ENCODE results near the gene ATF6.
"Not testable (repeated sequence)": the region's sequence is repeated elsewhere in the genome, so short reads cannot be mapped to it uniquely, and the experiment has no call there.

ATF6 gene, protein sequence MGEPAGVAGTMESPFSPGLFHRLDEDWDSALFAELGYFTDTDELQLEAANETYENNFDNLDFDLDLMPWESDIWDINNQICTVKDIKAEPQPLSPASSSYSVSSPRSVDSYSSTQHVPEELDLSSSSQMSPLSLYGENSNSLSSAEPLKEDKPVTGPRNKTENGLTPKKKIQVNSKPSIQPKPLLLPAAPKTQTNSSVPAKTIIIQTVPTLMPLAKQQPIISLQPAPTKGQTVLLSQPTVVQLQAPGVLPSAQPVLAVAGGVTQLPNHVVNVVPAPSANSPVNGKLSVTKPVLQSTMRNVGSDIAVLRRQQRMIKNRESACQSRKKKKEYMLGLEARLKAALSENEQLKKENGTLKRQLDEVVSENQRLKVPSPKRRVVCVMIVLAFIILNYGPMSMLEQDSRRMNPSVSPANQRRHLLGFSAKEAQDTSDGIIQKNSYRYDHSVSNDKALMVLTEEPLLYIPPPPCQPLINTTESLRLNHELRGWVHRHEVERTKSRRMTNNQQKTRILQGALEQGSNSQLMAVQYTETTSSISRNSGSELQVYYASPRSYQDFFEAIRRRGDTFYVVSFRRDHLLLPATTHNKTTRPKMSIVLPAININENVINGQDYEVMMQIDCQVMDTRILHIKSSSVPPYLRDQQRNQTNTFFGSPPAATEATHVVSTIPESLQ

DNA sequence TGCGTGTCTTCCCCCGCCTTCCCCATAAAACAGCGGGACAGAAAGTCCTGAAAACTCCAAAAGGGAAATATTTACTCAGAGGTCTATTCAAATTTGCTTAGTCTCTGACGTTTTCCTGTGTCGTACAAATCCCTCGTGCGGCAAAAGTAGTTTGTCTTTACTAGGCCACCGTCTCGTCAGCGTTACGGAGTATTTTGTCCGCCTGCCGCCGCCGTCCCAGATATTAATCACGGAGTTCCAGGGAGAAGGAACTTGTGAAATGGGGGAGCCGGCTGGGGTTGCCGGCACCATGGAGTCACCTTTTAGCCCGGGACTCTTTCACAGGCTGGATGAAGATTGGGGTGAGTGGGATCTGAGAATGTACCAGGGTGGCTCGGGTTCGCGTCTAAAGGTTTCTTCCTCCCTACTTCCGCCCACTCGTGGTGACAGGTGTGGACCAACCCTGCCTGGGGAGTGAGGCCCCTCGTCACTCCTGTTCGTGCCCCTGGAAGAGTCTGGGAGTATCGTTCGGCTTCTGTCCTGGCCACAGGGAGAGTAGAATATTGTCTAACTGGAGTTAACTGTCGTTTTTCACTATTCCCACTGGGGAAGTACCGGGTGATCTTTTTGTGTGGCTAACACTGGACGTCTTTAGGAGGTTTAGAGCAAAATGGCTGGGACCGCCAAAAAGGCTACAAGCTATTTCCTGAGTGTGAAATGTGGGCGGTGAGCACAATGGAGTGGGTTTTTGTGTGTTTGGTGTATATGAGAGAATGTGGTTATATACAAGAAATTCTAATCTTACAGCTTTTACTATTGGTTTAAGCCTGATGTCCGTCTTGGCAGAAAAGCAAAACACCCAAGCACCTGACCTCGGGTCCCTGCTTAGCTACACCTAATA, at the start of gene ATF6:
Gene ATF6 (plus strand): TSS at position 219 of the 880 bp plus-strand sequence. CDS start 41 bp downstream, at position 260.
- DNase-seq, result peak; percentile 83 to 91

DNA sequence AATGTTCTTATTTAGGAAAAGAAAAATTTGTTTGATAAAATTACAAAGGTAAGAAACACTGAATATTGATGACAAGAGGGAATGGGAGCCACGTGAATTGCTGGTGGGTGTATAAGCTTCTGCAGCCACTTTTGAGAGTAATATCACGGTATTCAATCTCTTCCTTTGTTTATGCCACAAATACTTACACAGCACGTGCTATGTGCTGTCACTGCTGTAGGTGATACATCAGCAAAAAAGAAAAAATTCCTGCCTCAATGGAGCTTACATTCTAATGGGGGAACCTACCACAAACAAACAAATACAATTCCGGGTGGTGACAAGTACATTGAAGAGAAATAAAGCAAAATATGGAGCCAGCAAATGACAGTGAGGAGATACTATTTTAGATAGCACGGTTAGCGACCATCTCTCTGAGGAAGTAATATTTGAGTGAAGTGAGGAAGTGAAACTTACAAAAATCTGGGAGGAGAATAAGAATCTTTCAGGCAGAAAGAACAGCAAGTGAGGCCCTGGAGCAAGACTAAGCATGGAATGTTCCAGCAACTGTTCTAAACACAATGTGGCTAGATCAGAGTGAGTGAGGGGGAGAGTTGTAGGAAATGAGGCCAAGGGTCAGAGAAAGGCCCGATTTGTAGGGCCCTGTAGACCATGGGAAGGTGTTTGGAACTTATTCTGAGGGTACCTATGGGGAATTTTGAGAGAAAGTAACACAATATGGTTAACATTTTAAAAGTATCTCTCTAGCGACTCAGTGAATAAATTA, 47.4 kb upstream of the ATF6 start:
- DNase-seq, result no peak

DNA sequence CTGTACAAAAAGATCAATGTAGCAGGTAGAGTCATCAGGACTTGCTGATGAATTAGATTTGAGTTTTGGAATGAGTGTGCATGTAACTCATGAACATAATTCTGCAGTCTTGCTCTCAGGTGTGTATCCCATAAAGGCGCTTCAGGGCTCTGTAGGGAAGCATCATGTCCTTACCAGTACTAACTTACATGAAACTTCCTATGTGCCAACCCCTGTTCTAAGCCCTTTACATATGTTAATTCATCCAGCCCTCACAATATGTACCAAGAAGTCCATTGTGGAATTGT, 46.9 kb upstream of the ATF6 start:
- no peak for DNase-seq

DNA sequence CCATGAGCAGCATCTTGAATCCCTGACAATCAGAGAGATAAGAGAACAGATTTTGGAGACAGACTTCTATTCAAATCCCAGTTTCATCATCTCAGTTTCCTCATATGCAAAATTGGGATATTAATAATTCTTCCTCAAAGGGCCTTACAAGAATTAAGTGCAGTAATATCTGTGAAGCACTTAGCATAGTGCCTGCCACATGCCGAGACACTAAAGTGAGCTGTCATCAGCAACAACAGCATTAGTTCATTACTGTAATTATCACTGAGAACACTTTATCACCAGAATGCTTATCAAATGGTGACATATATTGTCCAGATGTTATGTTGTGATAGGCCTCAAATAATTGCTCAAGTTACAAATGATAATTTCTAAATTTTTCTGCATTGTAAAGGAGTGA, 45.7 kb upstream of the ATF6 start:
- no peak for DNase-seq

DNA sequence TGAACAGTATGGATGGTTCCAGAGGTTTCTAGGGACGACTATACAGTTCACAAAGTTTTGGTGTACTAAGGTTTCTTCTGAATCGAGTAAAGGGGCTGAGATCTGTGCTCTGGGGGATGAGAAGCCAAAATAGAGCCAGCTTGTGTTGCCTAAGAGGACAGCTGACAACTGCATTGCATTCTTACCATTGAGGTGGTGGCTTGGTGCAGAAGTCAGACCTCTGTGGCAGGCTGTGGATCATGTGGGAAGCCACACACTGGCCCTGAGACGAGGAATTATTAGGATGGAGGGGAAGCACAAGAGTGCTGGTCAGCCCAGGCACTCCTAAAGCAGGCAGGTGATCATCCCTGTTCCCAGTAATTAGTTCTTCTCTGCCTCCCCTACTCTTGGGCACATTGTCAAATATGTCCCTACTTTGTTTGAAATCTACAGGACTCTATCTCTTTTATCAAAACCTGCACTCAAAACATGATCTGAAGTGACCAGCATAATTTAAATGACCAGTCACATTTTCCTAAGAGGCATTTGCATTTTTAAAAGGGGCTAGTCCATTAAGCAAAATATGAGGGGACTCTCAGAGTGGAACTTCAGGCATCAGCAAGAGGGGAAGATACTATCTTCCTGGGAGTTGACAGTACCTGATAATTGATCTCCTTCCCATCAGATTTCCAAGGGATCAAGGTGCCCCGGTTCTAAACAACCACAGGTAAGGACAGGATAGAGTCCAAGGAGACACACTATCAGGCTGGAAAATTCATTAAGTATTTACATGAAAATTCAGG, 45.0 kb upstream of the ATF6 start, which contains the start of gene FCRLB:
Gene FCRLB (plus strand): TSS at position 589 of the 782 bp plus-strand sequence. CDS start 1,129 bp downstream, outside the sequence.
- DNase-seq, result no peak

DNA sequence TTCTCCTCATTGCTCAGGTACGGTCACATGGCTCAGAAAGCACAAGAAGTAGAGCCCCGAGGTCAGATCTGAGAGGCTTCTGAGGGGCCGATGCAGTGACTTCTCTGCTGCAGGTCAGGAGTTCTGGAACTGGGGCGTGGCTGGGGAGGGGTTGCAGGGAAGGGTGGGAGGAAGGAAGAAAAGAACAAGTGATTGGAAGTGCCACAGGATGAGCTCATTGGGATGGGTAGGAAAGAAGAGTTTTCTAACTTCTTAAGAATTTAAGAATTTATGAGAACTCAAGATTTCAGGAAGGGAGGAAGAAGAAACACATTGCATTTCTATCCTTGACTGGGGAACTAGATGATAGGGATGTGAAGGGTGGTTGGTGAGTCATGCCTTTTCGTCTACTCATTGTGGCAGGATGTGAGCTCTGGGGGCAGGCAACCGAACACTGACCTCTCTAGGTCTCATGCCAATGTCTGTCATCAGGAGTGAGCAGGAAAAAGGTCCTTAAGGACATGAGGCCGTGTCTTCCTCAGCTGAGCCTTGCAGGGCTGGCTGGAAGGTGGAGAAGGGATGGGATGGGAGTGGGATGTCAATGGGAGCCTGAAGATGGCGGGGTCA, 44.3 kb upstream of the ATF6 start:
- no peak for DNase-seq

DNA sequence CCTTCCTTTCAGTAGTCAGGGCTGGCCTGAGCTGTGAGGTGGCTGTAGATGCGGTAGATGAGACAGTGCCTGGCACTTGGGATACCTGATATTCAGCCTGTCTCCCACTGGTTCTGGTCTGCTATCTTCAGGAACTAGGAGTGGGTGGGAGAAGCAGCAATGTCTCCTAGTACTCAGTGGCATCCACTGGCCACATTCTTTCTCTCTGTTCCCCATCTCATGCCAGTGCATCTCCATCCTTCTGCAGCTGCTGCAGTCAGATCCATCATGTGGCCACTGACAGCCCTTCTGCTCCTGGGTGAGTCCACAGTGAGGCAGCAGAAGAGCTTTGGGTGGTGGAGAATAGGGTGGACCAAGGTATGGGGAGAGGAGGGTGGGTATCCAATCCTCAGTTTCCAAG, 43.7 kb upstream of the ATF6 start:
- no peak for DNase-seq

DNA sequence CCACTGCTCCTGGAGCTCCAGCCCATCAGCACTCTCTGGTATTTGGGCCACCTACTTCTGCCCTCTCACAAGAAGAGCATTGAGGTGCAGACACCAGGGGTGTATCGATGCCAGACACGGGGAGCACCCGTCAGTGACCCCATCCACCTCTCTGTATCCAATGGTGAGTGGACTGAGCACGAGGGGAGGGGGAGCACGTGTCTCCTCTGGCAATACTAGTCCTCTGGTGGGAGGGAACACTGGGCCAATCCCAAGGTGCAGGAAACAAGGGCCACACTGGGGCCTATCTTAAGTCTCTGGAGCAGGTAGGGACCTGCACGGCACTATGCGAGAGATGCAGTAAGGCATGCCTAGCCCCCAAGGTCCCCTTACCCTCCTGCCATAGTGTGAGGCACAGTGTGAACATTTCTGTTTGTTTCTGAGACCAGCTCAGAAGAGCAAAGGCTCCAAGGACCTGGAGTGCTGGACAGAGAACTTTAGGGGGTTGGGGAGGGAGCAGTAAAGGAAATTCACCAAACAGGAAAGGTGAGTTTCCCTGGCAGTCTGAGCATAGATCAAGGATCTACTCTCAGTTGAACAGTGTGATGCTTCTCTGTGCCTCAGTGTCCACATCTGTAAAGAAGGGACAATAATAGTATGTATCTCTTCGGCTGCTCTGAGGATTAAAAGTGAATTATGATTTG, 42.5 kb upstream of the ATF6 start:
- no peak for DNase-seq

DNA sequence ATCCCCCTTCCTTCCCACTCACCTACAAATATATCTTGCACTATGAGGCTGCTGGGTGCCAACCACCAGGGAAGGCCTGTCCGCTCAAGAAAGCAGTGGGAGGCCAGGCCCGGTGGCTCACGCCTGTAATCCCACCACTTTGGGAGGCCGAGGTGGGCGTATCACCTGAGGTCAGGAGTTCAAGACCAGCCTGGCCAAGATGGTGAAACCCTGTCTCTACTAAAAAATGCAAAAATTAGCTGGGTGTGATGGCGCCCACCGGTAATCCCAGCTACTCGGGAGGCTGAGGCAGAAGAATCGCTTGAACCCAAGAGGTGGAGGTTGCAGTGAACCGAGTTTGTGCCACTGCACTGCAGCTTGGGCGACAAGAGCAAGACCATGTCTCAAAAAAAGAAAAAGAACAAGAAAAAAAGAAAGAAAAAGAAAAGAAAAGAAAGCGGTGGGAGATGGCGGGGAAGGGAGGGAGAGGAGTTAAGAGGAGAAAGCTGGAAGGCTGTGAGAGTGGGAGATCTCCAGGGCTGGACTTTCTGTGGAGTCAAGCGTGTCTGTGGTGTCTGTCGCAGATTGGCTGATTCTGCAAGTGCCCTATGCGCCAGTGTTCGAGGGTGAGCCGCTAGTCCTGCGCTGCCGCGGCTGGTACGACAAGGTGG, 40.7 kb upstream of the ATF6 start:
- not testable (repeated sequence) for DNase-seq

DNA sequence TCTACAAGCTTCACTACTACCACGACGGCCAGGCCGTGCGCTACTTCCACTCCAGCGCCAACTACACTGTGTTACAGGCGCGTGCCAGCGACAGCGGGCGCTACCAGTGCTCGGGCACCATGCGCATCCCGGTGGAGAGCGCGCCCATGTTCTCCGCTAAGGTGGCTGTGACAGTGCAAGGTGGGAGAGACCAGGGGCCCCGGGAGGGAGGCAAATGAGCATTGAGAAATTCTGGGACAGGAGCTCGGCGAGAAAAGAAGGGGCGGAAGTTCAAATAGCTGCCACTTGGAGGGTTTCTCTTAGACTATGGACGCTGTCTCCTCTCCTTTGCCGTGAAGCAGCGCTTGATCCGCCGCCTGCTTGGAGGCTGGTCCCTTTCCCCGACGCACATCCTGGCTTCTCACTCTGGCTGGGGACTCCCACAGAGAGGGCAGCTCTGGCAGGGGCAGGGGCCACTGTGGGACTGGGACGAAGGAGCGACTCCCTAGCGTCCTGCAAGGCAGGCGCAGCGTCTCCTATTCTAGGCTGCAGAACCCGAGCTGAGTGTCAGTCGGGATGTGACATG, 40.1 kb upstream of the ATF6 start:
- DNase-seq, result peak in 1 of 2 experiments; percentile 21

DNA sequence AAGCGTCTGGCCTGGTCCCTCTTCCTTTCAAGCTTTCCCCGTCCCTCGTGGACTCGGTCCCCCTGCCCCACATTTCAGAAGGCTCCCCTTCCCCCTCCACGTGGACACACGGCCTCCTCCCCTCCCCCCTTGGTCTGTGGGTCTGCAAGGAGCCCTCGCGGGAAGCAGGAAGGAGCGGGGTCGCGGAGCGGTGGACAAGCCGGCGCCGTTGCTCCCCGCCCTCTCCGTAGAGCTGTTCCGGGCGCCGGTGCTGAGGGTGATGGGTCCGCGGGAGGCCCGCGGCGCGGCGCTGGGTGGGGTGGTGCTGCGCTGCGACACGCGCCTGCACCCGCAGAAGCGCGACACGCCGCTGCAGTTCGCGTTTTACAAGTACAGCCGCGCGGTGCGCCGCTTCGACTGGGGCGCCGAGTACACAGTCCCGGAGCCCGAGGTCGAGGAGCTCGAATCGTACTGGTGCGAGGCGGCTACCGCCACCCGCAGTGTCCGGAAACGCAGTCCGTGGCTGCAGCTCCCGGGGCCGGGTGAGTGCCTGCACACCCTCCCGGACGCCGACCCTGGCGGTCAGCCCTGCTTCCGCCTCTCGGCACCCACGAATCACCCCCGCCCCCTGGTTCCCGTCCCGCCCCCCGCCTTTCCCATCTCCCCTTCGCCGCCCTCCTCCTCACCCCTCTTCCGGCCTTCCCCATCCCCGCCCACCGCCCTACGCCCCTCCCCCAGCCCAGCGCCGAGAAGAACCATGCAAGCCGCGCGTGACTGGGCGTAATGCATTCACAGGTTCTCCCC, 39.5 kb upstream of the ATF6 start:
- peak in 1 of 2 experiments; percentile 40 for DNase-seq

DNA sequence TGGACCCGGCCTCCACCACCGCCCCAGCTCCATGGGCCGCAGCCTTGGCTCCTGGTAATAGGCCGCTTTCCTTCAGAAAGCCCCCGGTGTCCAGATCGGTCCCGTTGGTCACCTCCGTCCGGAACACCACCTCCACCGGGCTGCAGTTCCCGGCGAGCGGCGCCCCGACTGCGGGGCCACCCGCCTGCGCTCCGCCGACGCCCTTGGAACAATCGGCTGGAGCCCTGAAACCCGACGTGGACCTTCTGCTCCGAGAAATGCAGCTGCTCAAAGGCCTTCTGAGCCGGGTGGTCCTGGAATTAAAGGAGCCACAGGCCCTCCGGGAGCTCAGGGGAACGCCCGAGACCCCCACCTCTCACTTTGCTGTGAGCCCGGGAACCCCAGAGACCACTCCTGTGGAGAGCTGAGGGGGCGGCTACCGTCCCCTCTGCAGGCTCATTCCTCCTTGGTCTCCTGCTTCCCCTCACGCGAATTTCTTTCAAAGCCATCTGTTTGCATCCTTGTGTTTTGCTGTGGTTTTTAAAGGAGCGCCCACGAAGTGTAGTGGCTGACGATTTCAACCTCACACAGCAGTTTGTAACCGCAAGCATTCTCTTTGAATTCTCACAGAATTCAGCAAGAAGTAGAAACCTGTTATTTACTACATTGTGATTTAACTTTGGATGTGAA, 38.7 kb upstream of the ATF6 start:
- DNase-seq, result no peak

DNA sequence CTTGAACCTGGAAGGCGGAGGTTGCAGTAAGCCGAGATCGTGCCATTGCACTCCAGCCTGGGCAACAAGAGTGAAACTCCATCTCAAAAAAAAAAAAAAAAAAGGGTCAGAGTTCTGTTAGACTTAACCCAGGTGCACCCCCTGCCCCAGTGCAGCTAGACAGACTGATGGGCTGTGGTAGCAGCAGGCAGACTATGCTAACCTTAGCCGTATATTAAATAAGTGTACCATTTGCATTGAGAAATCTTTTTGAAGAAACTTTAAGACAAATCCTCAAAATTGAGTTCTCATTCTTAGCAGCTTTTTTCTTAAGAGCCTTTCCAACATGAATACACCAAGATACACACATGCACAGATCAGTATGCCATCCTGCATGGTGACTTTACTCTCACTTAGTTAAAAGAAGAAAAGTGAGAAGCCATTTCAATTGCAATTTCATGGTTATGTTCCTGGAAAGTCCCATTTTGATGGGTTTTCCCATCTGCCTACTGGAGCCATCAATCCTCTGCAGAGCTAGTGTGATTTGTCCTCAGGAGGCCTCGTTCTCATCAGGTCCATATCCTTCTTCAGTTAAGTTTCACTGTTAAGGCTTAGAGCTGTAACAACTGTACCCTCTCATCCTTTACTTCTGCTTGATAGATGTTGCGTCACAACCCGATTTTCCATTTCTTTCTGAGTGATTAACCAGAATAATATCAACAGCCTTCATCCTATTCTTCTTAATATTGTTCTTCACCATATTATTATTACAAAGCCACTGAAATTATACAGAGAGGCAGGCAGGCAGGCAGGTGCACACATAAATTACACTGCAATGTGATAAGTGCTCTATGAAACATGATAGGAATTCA, 37.5 kb upstream of the ATF6 start:
- no peak for DNase-seq

DNA sequence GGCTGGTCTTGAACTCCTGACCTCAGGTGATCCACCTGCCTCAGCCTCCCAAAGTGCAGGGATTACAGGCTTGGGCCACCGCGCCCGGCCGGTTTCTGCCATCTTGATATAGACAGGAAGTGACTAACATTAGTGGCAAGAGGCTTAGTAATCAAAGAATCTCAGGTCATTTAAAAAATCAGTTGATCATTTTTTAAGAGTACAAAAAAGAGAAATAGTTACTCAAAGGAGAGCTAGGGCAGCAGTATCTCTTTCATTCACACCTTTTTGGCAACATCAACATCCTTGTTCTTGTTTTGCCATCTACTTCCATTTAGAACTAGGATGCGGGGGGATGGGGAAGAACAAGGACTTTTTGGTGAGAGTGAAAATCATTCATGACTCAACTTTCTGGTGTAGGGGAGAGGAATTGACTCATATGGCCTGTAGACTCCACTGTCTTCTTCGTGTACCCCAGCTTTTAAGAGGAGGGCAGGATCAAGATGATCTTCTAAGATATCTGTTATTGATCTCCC, 36.0 kb upstream of the ATF6 start:
- DNase-seq, result no peak

DNA sequence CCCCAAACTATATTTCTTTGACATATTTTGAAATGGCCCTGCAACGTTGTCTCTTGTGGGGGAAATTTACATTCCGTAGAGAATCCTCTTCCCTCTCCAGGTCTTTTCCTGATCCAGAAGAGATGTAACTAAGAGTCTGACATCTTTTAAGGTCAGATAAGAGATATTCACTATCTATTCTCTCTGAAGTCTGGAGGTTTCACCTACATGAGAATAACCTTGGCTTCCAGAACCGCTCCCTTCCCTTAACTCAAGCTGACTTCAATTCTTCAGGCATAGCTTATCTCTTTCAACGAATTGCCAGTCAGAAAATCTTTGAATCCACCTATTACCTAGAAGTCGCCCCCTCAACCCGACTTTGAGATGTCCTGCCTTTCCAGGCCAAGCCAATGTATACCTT, 34.9 kb upstream of the ATF6 start:
- no peak for DNase-seq

DNA sequence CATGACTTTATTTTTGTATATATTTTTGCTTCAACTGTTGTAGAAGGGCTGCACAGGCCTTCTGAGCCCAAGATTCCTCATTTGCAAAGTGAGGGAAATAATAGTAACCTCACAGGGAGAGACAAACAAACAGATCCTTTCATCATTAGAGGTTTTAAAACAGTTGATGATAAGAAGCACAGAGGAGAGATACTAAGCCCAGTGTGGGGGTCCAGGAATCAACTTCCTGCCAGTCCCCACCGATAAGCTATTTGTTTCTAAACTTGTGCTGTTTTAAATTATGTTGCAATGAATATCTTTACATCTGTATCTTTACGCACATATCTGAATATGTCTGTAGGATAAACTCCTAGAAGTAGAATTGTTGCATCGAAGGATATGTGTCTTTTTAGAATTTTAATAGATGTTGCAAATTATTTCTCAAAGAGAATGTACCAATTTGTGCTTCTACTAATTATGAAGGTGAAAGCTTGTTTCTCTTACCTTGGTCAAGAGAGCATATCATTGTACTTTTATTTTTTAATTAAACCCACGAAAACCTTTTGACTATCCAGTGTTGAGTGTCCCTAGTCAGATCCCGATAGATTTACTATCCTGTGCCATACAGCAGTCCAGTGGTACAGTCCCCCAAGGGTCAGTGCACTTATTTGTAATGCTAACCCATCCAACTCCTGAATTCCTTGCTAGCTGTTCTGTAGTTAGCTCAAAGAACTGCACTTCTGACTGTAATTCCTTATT, 34.0 kb upstream of the ATF6 start:
- no peak for DNase-seq

DNA sequence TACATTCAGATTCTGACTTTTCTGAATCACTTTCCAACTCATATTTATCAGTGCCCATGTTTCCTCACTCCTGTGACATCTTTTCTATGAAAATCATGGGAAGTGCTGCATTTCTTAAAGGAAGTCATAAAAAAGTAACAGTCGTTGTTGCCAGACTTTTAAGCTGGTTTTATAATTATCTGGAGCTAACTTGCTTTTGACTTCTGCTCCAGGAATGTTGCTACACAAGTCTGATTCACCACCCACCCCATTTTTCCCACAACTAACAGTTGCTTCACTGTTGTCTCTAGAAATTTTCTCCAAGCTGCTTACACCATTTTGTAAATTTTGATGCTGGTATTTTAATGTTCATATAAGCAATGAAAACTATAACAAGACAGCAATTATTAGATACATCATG, 32.6 kb upstream of the ATF6 start:
- DNase-seq, result no peak
